MM.1S (cell line): Measurements from ENCODE around the gene TMEM43.

Experiments used
- DNase-seq: peaks from one replicate; pipeline ENCODE4 v3.0.0-alpha.2; 2015
- H2AFZ ChIP-seq: fragments of 300-600 bp; sonication (generic); 2 replicates; pipeline ENCODE4 v1.6.0; 2016; ENCODE audit warnings: antibody characterized with exemption, low read length
- H3F3A ChIP-seq: fragments of 300-600 bp; sonication (generic); 2 replicates; pipeline ENCODE4 v1.6.1; 2016; ENCODE audit warnings: mild to moderate bottlenecking, antibody characterized with exemption, low read length, moderate library complexity, mixed read lengths; ENCODE audit not compliant: insufficient read depth
- H3K27ac ChIP-seq: fragments of 300-600 bp; sonication (generic); 2 replicates; pipeline ENCODE4 v1.5.1; 2016; ENCODE audit warnings: mild to moderate bottlenecking, low read length
- H3K27me3 ChIP-seq: fragments of 300-600 bp; sonication (generic); replicated peaks from 2 replicates; pipeline ENCODE4 v1.6.0; 2016; ENCODE audit warnings: low read length; ENCODE audit not compliant: insufficient read depth
- H3K36me3 ChIP-seq: fragments of 300-600 bp; sonication (generic); replicated peaks from 2 replicates; pipeline ENCODE4 v1.6.1; 2016; ENCODE audit warnings: mild to moderate bottlenecking, low read length, mixed read lengths; ENCODE audit not compliant: insufficient read depth
- H3K4me1 ChIP-seq: fragments of 300-600 bp; sonication (generic); 2 replicates; pipeline ENCODE4 v1.6.1; 2016; ENCODE audit warnings: low read length, mixed read lengths
- H3K4me2 ChIP-seq: fragments of 300-600 bp; sonication (generic); 2 replicates; pipeline ENCODE4 v1.6.0; 2016; ENCODE audit warnings: low read depth, low read length
- H3K4me3 ChIP-seq: fragments of 300-600 bp; sonication (generic); 2 replicates; pipeline ENCODE4 v1.5.1; 2016; ENCODE audit warnings: low read length, mixed read lengths
- H3K79me2 ChIP-seq: fragments of 300-600 bp; sonication (generic); 2 replicates; pipeline ENCODE4 v1.6.1; 2016; ENCODE audit warnings: mixed run types, low read length, mixed read lengths
- H3K9ac ChIP-seq: fragments of 300-600 bp; sonication (generic); 2 replicates; pipeline ENCODE4 v1.6.1; 2016; ENCODE audit warnings: low read length, mixed read lengths
- H3K9me2 ChIP-seq: fragments of 300-600 bp; sonication (generic); replicated peaks from 2 replicates; pipeline ENCODE4 v1.6.1; 2016; ENCODE audit warnings: mild to moderate bottlenecking, low read length, mixed read lengths; ENCODE audit not compliant: insufficient read depth
- H3K9me3 ChIP-seq: fragments of 300-600 bp; sonication (generic); replicated peaks from 2 replicates; pipeline ENCODE4 v1.6.1; 2016; ENCODE audit warnings: mild to moderate bottlenecking, low read length, mixed read lengths; ENCODE audit not compliant: insufficient read depth
- H4K20me1 ChIP-seq: fragments of 300-600 bp; sonication (generic); 2 replicates; pipeline ENCODE4 v1.6.1; 2016; ENCODE audit warnings: mild to moderate bottlenecking, low read length, moderate library complexity, mixed read lengths; ENCODE audit not compliant: insufficient read depth
- EZH2 ChIP-seq: fragments of 300-600 bp; sonication (generic); optimal IDR thresholded peaks from 2 replicates; pipeline ENCODE3; 2017; ENCODE audit warnings: low read depth, mild to moderate bottlenecking, antibody characterized with exemption, low read length, mixed read lengths
- EZH2phosphoT487 ChIP-seq: fragments of 300-600 bp; sonication (generic); IDR thresholded peaks from 2 replicates; pipeline ENCODE4 v1.6.1; 2018; ENCODE audit warnings: antibody characterized with exemption, low read length
- TF ChIP-seq, protein P1 (sequence below): fragments of 300-600 bp; sonication (generic); IDR thresholded peaks from 2 replicates; pipeline ENCODE4 v1.5.1; 2016; ENCODE audit warnings: antibody characterized with exemption, low read length, mixed read lengths

Gene TMEM43

DNA sequence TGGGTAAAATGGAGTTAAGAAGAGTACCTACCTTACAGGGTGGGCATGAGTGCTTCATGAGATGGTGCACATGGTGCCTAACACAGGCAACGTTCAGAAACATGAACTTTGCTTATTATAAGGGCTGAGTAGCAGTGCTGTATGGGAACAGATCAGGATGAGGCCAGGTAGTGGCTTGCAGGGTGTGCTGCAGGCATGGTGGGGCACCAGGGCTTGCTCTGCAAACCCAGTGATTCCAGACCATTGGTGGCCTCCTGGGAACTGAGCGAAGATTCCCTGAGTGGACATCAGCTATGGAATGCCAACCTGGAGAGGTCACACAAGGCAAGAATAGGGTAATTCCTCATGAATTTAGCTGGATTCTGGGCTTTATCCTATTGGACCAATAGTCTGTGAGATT lies 15.8 kb downstream of the TMEM43 start:
- no peaks in the 10 kb centered on the region for H3K9me3 ChIP-seq
- no peaks in the 10 kb centered on the region for H3K27me3 ChIP-seq
- no peaks in the 10 kb centered on the region for H3K36me3 ChIP-seq
- H3K79me2 ChIP-seq: no peaks in the 10 kb centered on the region
- no peaks in the 10 kb centered on the region for H4K20me1 ChIP-seq
- H3K4me1 ChIP-seq: no peaks in the 10 kb centered on the region
- DNase-seq: no peak
- H3K9ac ChIP-seq: no peak overlapping the region
- no peak overlapping the region for H2AFZ ChIP-seq
- no peak overlapping the region for H3K27ac ChIP-seq
- H3K4me2 ChIP-seq: no peak overlapping the region
- TF ChIP-seq EZH2phosphoT487 (no peak), EZH2 (no peak)
- TF ChIP-seq, protein P1, sequence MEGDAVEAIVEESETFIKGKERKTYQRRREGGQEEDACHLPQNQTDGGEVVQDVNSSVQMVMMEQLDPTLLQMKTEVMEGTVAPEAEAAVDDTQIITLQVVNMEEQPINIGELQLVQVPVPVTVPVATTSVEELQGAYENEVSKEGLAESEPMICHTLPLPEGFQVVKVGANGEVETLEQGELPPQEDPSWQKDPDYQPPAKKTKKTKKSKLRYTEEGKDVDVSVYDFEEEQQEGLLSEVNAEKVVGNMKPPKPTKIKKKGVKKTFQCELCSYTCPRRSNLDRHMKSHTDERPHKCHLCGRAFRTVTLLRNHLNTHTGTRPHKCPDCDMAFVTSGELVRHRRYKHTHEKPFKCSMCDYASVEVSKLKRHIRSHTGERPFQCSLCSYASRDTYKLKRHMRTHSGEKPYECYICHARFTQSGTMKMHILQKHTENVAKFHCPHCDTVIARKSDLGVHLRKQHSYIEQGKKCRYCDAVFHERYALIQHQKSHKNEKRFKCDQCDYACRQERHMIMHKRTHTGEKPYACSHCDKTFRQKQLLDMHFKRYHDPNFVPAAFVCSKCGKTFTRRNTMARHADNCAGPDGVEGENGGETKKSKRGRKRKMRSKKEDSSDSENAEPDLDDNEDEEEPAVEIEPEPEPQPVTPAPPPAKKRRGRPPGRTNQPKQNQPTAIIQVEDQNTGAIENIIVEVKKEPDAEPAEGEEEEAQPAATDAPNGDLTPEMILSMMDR: no peak
- no peaks in the 10 kb centered on the region for H3K9me2 ChIP-seq
- H3K4me3 ChIP-seq: no peak overlapping the region
- no peaks in the 10 kb centered on the region for H3F3A ChIP-seq

DNA sequence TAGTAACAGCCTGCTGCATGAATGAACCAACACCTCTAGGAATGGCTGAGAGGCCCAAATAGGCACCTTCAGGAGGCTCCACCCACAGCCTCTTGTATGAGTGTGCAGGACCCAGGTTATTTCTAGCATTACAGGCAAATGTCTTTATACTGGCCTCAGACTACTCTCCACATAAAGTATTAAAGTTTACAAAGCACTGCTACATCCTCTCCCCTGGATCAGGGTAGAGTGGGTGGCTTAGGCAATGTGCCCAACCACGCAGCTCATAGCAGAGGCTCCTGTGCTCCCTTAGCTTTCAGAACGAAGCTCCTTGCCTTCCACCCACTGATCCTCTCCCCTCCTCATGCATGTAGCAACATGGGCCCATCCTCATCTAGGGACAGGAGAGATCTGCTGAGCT lies 16.3 kb downstream of the TMEM43 start:
- no peak overlapping the region for H3K9ac ChIP-seq
- TF ChIP-seq EZH2 (no peak), EZH2phosphoT487 (no peak)
- TF ChIP-seq, protein P1: no peak
- H3K27ac ChIP-seq: no peak overlapping the region

DNA sequence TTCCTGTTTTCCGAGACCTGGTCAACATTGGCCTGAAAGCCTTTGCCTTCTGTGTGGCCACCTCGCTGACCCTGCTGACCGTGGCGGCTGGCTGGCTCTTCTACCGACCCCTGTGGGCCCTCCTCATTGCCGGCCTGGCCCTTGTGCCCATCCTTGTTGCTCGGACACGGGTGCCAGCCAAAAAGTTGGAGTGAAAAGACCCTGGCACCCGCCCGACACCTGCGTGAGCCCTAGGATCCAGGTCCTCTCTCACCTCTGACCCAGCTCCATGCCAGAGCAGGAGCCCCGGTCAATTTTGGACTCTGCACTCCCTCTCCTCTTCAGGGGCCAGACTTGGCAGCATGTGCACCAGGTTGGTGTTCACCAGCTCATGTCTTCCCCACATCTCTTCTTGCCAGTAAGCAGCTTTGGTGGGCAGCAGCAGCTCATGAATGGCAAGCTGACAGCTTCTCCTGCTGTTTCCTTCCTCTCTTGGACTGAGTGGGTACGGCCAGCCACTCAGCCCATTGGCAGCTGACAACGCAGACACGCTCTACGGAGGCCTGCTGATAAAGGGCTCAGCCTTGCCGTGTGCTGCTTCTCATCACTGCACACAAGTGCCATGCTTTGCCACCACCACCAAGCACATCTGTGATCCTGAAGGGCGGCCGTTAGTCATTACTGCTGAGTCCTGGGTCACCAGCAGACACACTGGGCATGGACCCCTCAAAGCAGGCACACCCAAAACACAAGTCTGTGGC lies 16.9 kb downstream of the TMEM43 start:
- Histone ChIP-seq H3K9ac (no peak overlapping the region), H3K4me3 (no peak overlapping the region), H3K4me1 (no peaks in the 10 kb centered on the region), H3K9me3 (no peaks in the 10 kb centered on the region), H3K27me3 (no peaks in the 10 kb centered on the region), H3K27ac (no peak overlapping the region), H3K79me2 (no peaks in the 10 kb centered on the region), H3F3A (no peaks in the 10 kb centered on the region), H3K9me2 (no peaks in the 10 kb centered on the region), H2AFZ (no peak overlapping the region), H3K36me3 (no peaks in the 10 kb centered on the region), H3K4me2 (no peak overlapping the region), H4K20me1 (no peaks in the 10 kb centered on the region)
- TF ChIP-seq, protein P1: no peak
- no peak for TF ChIP-seq EZH2phosphoT487
- TF ChIP-seq EZH2: no peak
- DNase-seq: no peak

More for the DNA sequence above, 16.3 kb downstream of the TMEM43 start:
- Histone ChIP-seq H3K4me1 (no peaks in the 10 kb centered on the region), H3K4me3 (no peak overlapping the region), H3K27me3 (no peaks in the 10 kb centered on the region), H3F3A (no peaks in the 10 kb centered on the region), H2AFZ (no peak overlapping the region), H3K9me3 (no peaks in the 10 kb centered on the region), H4K20me1 (no peaks in the 10 kb centered on the region), H3K4me2 (no peak overlapping the region), H3K36me3 (no peaks in the 10 kb centered on the region), H3K79me2 (no peaks in the 10 kb centered on the region), H3K9me2 (no peaks in the 10 kb centered on the region)
- no peak for DNase-seq
